Vagina (tissue), 2 donors: Measurements from ENCODE around the gene HNRNPK.

Experiments used
- POLR2A ChIP-seq, 2 donors: fragments of 450-650 bp; IDR thresholded peaks; one replicate each; pipeline ENCODE4 v1.6.1; 2017; ENCODE audit warnings: antibody characterized with exemption in 2 of 2, mild to moderate bottlenecking in 2 of 2, moderate library complexity in 2 of 2
- POLR2AphosphoS5 ChIP-seq, 2 donors: sonication (generic); formaldehyde crosslinking; IDR thresholded peaks; one replicate each; pipeline ENCODE4 v1.9.0; 2017; ENCODE audit warnings: antibody characterized with exemption in 2 of 2, mild to moderate bottlenecking in 2 of 2, low read depth in 1 of 2; ENCODE audit not compliant: insufficient read depth in 1 of 2
- TF ChIP-seq, protein P1 (sequence below), 3 experiments: fragments of 450-650 bp in 2 of 3; fragments of 200-600 bp in 1 of 3; sonication (generic) in 1 of 3; IDR thresholded peaks; one replicate each; pipeline ENCODE4 v1.5.1; 2017 to 2019; ENCODE audit warnings: antibody characterized with exemption in 3 of 3, mild to moderate bottlenecking in 2 of 3, moderate library complexity in 2 of 3

DNA sequence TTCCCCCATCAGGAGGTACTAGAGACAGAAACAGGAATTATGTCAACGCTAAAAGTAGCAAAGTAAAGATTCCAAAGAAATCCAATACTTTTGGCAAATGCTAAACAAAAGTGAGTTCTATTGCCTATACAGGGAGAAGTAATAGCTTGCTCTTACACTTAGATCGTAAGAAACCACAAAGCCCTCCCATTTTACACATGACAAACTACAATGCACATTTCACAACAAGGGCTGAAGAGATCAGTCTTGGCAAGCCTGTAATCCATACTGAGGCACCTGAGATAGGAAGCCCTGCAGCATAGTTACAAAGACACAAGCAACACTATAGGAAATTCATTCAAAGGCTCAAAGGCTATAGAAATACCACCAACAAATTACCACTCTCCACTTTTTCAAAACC is 7.7 kb downstream of the HNRNPK start:
- TF ChIP-seq, protein P1, sequence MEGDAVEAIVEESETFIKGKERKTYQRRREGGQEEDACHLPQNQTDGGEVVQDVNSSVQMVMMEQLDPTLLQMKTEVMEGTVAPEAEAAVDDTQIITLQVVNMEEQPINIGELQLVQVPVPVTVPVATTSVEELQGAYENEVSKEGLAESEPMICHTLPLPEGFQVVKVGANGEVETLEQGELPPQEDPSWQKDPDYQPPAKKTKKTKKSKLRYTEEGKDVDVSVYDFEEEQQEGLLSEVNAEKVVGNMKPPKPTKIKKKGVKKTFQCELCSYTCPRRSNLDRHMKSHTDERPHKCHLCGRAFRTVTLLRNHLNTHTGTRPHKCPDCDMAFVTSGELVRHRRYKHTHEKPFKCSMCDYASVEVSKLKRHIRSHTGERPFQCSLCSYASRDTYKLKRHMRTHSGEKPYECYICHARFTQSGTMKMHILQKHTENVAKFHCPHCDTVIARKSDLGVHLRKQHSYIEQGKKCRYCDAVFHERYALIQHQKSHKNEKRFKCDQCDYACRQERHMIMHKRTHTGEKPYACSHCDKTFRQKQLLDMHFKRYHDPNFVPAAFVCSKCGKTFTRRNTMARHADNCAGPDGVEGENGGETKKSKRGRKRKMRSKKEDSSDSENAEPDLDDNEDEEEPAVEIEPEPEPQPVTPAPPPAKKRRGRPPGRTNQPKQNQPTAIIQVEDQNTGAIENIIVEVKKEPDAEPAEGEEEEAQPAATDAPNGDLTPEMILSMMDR (IDR thresholded peaks at IDR 0.05): no peak
- TF ChIP-seq POLR2A (IDR thresholded peaks at IDR 0.05) (no peak), POLR2AphosphoS5 (IDR thresholded peaks at IDR 0.05; ENCODE audit: insufficient read depth in 1 of 2, low read depth in 1 of 2) (no peak)
